HG03066 (cell line): ENCODE measurements around the gene DCDC2C.

Source experiments
- ATAC-seq: cut with Tn5 transposase; IDR thresholded peaks from one replicate; pipeline ENCODE4 v1.9.1; 2021; ENCODE audit warnings: low read depth; ENCODE audit not compliant: unreplicated experiment

DCDC2C gene

GRCh38 chr2:3741867-3742602 is 38.7 kb downstream of the DCDC2C start:
- ATAC-seq = no peak

DNA sequence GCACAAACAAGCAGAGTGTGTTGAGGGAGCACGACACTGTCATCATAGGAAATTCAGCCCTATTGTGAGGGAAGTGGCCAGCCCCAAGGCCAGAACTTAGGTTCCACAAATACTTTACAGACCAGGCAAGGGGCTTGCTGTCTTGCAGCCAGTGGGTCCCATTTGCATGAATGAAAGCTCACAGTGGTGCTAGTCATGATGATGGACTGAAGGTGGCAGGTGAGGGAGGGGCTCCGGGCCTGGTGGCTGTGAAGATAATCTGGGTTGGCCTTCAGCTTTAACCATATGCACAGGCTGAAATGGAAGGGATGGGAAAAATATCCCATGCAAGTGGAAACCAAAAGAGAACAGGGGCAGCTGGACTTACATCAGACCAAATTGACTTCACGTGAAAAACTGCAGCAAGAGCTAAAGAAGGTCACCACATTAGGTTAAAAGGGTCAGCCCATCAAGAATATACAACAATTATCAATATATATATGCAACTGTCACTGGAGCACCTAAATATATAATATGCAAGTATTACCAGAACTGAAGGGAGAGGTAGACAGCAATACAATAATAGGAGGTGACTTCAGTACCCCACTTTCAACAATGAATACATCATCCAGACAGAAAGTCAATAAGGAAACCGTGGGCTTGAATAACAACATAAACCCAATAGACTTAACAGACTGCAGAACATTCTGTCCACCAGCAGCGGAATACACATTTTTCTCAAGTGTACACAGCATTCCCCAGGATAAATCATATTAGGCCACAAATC is 39.6 kb downstream of the DCDC2C start:
- ATAC-seq = no peak

GRCh38 chr2:3743951-3744555 is 40.7 kb downstream of the DCDC2C start:
- no peak for ATAC-seq

GRCh38 chr2:3745920-3746319 is 42.5 kb downstream of the DCDC2C start:
- ATAC-seq = no peak

DNA sequence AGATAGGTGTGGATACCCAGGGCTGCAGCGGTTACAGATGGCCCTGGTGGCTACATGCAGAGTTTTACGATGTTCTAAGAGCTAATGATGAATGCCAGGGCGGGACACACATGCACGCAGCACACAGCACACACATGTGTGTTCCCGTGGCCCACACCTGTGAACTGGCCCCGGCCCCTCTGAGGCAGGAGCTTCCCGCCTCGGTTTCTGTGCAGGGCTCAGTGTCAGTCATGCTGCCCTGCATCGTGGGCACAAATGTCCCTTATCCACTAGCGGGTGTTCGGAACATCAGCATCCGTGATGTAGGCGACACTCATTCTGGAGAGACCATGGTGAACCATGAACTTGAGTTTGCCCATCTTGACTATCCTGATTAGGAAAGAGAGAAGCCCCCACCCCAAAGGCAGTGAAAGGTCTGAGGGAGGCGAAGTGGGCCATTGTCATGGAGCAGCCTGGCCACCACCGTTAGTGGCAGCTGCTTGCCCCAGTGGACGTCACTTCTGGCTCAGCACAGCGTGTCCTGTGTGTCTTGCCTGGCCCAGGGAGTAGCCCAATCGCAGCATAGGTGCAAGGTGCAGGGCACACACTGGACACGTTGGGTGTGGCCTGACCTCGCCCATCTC is 43.8 kb downstream of the DCDC2C start:
- ATAC-seq = no peak

DNA sequence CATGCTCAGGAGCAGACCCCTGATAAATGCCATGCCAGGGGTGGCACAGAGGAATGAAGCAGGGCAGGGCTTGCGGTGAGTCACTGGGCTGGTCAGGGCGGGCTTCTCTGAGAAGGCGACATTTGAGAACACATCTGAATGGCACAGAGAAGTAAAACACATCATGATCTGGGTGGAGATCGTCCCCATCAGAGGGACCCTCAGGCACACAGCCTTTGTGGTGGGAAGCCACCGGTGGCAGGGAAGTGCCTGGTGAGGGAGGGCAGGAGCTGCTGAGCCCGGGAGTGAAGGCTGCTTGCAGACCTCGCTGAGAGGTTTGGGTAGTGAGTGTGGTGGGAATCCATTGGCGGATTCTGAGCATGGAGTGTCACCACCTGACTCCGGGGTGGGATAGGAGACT is 44.5 kb downstream of the DCDC2C start:
- ATAC-seq = no peak

DNA sequence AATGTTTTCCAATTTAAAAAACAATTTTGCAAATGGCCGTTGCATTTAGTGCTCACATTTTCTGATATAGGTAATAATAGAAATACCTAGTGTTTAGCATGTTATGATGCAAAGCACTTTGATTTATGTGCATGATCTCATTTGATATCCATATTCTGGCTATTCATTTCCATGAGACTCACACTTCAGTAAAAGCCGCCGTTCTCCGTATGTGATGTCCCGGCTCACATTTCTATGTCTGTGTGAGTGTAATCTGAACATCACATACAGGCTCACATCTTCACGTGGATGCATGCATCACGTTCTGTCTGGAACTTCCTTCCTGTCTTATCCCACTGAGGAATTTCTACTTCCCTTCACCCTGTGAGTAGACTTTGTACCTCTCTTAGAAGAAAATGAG is 45.8 kb downstream of the DCDC2C start:
- ATAC-seq = no peak

GRCh38 chr2:3751251-3751650 is 47.9 kb downstream of the DCDC2C start:
- ATAC-seq = no peak

GRCh38 chr2:3751806-3752205 is 48.4 kb downstream of the DCDC2C start:
- no peak for ATAC-seq

DNA sequence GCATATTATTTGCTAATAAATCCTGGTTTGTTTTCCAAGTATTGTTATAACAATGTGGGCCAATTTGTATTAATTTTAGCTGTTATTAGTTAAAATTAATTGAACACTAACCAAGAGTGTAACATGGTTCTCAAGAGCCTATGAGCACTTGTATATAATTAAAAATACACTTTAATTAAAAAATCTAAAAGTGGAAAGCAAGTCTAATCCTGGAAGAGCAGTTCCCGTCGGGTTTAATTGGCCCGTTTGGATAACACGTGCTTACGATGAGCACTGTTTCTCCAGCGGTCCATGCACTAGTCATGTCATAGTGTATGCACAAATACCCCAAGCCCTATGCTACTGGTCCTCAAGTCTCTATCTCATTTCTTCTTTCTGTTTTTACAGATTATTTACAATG is 49.0 kb downstream of the DCDC2C start:
- ATAC-seq = no peak

DNA sequence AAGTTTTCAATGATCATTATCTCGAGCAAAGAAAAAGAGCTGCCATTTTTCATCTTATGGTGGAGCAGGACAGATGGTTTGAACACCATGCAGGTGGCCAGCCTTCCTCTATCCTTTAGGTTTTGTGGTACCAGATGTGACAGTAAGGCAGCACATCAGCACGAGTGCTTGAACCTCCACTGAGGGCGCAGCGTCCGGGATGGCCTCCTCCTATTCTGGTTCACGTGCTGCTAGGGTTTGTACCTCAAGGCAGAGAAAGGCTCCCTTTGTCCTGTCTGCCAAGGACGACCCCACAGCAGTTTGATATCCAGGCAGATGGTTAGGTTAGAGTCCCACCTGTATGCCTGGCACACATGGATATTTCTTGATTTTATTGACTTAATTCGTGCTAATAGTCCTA is 50.2 kb downstream of the DCDC2C start:
- ATAC-seq = no peak

DNA sequence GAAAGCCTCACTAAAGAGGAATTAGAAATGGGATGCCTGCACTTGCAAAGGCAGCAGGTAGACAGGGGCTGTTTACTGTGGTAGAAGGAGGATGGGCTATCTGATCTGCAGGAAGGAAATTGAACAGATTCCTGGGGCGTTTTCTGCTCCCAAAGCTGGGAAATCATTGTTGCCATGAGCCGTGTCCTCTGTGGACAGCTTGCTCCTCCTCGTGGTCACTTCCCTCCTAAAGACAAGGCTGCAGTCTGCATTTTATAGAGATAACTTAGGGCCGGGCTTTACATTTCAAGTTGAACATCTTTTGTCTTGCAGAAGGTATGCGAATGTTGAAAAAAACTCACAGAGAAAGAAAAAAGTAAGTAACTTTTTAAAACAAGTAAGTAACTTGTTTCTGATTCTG is 50.9 kb downstream of the DCDC2C start:
- ATAC-seq = no peak

- ATAC-seq = no peak
Observed at GRCh38 chr2:3754795-3755194, 51.4 kb downstream of the DCDC2C start.

- no peak for ATAC-seq
Observed at GRCh38 chr2:3755277-3755676, 51.9 kb downstream of the DCDC2C start.

GRCh38 chr2:3756306-3756705 is 52.9 kb downstream of the DCDC2C start:
- ATAC-seq = no peak

GRCh38 chr2:3758906-3759305 is 55.5 kb downstream of the DCDC2C start:
- ATAC-seq = no peak

- no peak for ATAC-seq
Observed at GRCh38 chr2:3759331-3759730, 56.0 kb downstream of the DCDC2C start.

DNA sequence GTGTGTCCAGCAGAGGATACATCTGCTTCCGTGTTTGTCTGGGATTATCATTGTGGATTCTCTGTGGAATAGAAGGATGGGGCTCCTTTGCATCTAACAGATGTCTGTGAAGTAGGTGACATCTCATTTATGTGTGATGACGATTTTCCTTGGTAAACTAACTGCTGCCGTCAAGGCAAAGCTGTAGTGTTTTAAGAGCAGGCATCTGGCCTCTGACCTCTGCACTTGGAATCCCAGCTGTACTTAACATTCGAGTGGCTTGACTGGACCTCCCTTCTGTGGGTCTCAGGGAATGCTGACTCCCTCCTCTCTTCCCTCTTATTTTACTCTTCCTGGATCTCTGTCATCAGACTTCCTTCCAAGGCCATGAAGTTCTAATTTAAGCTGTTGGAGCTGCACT is 56.4 kb downstream of the DCDC2C start:
- ATAC-seq = no peak

DNA sequence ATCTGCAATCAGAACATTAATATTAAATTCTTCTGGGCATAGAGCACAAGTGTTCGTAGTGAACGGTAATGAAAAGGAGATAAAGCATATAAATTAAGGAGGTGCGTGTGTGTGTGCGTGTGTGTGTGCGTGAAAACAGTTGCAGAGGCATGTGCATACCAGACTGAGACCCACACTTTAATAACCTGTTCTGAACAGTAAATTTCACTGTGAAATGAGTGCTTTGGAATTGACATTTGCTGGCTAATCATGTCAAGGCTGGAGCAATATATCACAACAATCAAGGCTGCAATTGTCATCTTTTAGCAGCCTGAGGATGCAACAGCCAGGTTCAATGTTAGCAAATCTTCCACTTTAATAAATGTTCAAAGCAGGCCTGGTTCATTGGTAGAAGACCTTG is 57.9 kb downstream of the DCDC2C start:
- ATAC-seq = no peak

DNA sequence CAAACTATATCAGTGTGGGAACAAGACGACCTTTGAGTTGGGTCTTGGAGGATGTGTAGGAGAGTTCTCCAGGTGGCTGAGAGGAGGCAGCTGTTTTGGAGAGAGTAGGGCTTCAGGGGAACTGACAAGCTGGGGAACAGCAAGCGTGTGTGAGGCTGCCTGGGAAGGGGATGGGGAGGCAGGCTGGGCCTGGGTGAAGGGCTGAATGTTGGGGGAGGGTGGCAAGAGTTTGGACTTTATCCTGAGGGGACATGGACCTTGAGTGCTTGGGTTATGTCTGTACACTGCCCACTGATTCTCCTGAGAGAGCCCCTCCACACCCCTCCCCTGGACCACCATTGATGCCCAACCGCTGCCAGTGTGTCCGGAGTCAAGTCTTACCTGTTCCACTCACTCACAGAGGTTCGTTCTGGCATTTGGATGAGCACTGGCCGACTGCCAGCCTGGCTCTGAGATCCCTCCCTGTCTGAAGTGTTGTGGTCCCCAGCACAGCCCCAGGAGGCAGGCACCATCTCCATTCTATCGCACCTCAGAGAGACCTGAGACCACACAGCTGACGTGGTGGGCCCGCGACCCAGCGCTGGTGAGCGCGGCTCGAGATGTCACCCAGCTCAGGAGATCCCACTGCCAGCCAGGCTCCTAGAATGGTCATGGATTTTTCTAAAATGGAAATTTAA is 59.5 kb downstream of the DCDC2C start:
- no peak for ATAC-seq

- ATAC-seq = no peak
Observed at GRCh38 chr2:3766824-3767223, 63.4 kb downstream of the DCDC2C start.
